GM13977 (cell line): Measurements from ENCODE around the gene SLC22A23.

Source experiments
- DNase-seq: peaks from one replicate; pipeline ENCODE4 v3.0.0; 2012; ENCODE audit warnings: low spot score
- in situ Hi-C: fragments of 300-500 bp; cut with MboI; formaldehyde crosslinking; loops from one replicate; pipeline ENCODE4 v1.12.0; 2022; ENCODE audit warnings: low sequenced_read_pairs, low pct_unique_long_range_greater_than_20kb, mixed read lengths, inconsistent platforms; ENCODE audit not compliant: unreplicated experiment
- TF ChIP-seq, protein P1 (sequence below): IDR thresholded peaks from 2 replicates; pipeline ENCODE4 v1.5.1; 2012; ENCODE audit warnings: mild to moderate bottlenecking, control low read depth; ENCODE audit not compliant: insufficient read depth; ENCODE audit errors: extremely low read depth, missing control alignments

SLC22A23 gene

DNA sequence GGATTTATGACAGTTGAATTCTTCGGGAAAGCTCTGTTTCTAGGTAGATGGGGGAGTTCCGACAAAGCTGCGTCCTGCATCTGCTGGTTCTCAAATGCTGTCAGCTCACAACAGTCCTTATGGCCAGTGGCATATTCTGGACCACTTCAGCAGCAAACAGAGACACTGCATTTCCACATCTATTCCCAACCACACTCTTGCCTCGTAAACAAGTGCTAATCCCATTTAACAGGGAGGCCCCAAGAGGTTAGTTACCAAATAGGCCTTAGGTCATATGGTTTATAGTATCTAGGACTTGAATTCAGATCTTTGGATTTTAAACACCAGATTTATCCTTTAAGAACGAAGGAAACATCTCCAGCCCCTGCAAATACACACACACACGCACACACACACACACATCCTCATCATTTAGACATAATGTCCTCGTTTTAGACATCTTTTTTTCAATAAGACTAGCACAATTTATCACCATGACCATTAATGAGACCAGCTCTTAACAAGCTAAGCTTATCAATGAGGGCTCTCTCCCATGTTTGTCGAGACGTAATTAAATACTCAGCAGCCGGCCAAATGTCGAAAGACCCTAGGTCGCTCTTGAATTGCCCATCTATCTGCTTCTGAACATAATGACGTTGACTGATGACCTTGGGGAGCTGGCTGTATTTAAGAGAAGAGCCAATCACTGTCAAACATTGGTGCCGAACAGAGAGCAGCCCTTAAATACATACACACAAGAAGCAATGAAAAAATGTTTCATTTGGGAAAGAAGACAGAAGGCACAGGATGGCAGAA, 113.6 kb downstream of the SLC22A23 start:
- in situ Hi-C loops: no loop called here
- DNase-seq: no peak

DNA sequence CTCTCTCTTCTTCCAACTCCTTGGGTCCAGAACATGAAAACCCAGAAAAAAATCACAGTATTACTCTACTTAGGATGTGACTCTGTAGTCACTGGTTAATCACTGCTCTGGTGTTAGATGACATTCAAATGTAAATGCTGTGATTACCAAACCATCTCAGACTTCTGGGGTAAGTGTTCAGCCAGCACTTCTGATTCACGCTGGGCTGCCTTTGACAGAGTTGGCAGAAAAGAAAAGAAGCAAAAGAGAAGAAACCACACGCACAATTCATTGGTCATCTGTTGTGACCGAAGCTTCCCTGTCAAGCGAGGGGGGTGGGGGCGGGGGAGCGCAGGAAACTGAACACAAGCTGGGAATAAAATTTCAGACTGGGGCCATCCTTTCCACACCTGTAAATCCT, 115.4 kb downstream of the SLC22A23 start:
- in situ Hi-C loops: no loop called here
- no peak for DNase-seq
- TF ChIP-seq, protein P1, sequence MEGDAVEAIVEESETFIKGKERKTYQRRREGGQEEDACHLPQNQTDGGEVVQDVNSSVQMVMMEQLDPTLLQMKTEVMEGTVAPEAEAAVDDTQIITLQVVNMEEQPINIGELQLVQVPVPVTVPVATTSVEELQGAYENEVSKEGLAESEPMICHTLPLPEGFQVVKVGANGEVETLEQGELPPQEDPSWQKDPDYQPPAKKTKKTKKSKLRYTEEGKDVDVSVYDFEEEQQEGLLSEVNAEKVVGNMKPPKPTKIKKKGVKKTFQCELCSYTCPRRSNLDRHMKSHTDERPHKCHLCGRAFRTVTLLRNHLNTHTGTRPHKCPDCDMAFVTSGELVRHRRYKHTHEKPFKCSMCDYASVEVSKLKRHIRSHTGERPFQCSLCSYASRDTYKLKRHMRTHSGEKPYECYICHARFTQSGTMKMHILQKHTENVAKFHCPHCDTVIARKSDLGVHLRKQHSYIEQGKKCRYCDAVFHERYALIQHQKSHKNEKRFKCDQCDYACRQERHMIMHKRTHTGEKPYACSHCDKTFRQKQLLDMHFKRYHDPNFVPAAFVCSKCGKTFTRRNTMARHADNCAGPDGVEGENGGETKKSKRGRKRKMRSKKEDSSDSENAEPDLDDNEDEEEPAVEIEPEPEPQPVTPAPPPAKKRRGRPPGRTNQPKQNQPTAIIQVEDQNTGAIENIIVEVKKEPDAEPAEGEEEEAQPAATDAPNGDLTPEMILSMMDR: no peak

More for the DNA sequence above, 113.6 kb downstream of the SLC22A23 start:
- TF ChIP-seq, protein P1: no peak

GRCh38 chr6:3340894-3341293, 116.0 kb downstream of the SLC22A23 start:
- in situ Hi-C loops: no loop called here
- TF ChIP-seq, protein P1: no peak
- DNase-seq: no peak

- in situ Hi-C loops: no loop called here
- TF ChIP-seq, protein P1: no peak
- DNase-seq: no peak
These were observed 116.5 kb downstream of the SLC22A23 start for GRCh38 chr6:3340358-3340802.

- DNase-seq: no peak
- in situ Hi-C loops: no loop called here
These were observed 117.0 kb downstream of the SLC22A23 start for GRCh38 chr6:3339811-3340210.

GRCh38 chr6:3337521-3338350, 119.1 kb downstream of the SLC22A23 start:
- TF ChIP-seq, protein P1: no peak
- no peak for DNase-seq
- in situ Hi-C loops: no loop called here

More at GRCh38 chr6:3339811-3340210, 117.0 kb downstream of the SLC22A23 start:
- TF ChIP-seq, protein P1: no peak
